Lung (tissue), 12 donors: ENCODE data around the gene VMA21. TPM values are rescaled to one million over a fixed set of nuclear protein-coding genes. Genes with fewer than 3 reads are reported as not detected.

ENCODE experiments used
- ATAC-seq: fragments of 200-7000 bp; cut with Tn5 transposase; one replicate; pipeline ENCODE4 v1.9.1; 2020; ENCODE audit warnings: moderate number of reproducible peaks; ENCODE audit not compliant: insufficient read depth, low FRiP score
- DNase-seq, 3 donors: peaks; one replicate each; pipeline ENCODE4 v3.0.0-alpha.2; 2013 to 2017
- H3K27ac ChIP-seq, 2 donors: one replicate each; pipeline ENCODE4 v1.5.1; 2013; ENCODE audit warnings: mild to moderate bottlenecking in 2 of 2, moderate library complexity in 2 of 2, control low read depth in 1 of 2, inconsistent platforms in 1 of 2, low read depth in 1 of 2, low read length in 1 of 2
- H3K27me3 ChIP-seq, 3 donors: one replicate each; pipeline ENCODE4 v1.5.1; 2013; ENCODE audit warnings: low read length in 2 of 3; ENCODE audit not compliant: control insufficient read depth in 3 of 3, insufficient read depth in 3 of 3
- H3K36me3 ChIP-seq, 4 donors: one replicate each; pipeline ENCODE4 v1.5.1; 2013; ENCODE audit warnings: low read length in 4 of 4, mild to moderate bottlenecking in 1 of 4, moderate library complexity in 1 of 4; ENCODE audit not compliant: control insufficient read depth in 4 of 4, insufficient read depth in 4 of 4
- H3K4me1 ChIP-seq, 5 donors: one replicate each; pipeline ENCODE4 v1.5.1; 2013; ENCODE audit warnings: low read length in 5 of 5, mild to moderate bottlenecking in 2 of 5, moderate library complexity in 1 of 5; ENCODE audit not compliant: control insufficient read depth in 5 of 5, insufficient read depth in 5 of 5
- H3K4me3 ChIP-seq: one replicate; pipeline ENCODE4 v1.5.1; 2013; ENCODE audit warnings: mild to moderate bottlenecking, control low read depth, moderate library complexity
- H3K9ac ChIP-seq, 2 donors: one replicate each; pipeline ENCODE4 v1.5.1; 2013; ENCODE audit warnings: low read length in 2 of 2, control low read depth in 1 of 2; ENCODE audit not compliant: insufficient read depth in 1 of 2
- H3K9me3 ChIP-seq, 4 donors: one replicate each; pipeline ENCODE4 v1.5.1; 2013; ENCODE audit warnings: low read length in 3 of 4, mild to moderate bottlenecking in 1 of 4, moderate library complexity in 1 of 4; ENCODE audit not compliant: control insufficient read depth in 4 of 4, insufficient read depth in 3 of 4
- CTCF ChIP-seq: IDR thresholded peaks from 2 replicates; pipeline ENCODE4 v1.5.1; 2012; ENCODE audit warnings: mild to moderate bottlenecking; ENCODE audit errors: control extremely low read depth, extremely low read depth
- WGBS, 2 donors: extraction: QIAGEN DNeasy Blood & Tissue Kit; methylation state at CpG; one replicate each; pipeline ENCODE4 v1.1.7; 2013; 5-methylcytosine and 5-hydroxymethylcytosine counted together
- polyA plus RNA-seq, 2 donors: library from polyadenylated mRNA; stranded (reverse); fragments of 200-250 nt; gene quantifications; one replicate each; pipeline ENCODE4 v1.2.1, GENCODE V29; 2013
- total RNA-seq, 2 donors: library from RNA; depleted of rRNA in 1 of 2; stranded (reverse); fragments of >200 nt in 1 of 2; gene quantifications; one replicate each; pipeline ENCODE4 v1.2.1, GENCODE V29; 2014 to 2021
- donor health status: control.
- donor health status: control.
- donor health status: Bipolar disorder and iron deficiency.
- donor health status: healthy.
- donor health status: DM: yes; HTN: yes; CAD: no.

The VMA21 gene
- total and polyA plus RNA-seq, 4 donors = 7.8 to 36.3 (median 18.4) TPM

GRCh38 chrX:151391722-151392121, 5.3 kb upstream of the VMA21 start:
- peaks cover 0 to 5% (median 0%) of the 10 kb centered on the region in 5 donors for H3K4me1 ChIP-seq
- H3K9ac ChIP-seq = no peak overlapping the region
- no peak overlapping the region for H3K4me3 ChIP-seq
- H3K36me3 ChIP-seq = no peaks in the 10 kb centered on the region
- no peak overlapping the region for H3K27ac ChIP-seq
- DNase-seq (no peak), ATAC-seq (no peak)
- H3K9me3 ChIP-seq = peaks cover 0 to 5% (median 0%) of the 10 kb centered on the region in 4 donors
- no peaks in the 10 kb centered on the region for H3K27me3 ChIP-seq
- no peak for TF ChIP-seq CTCF
- 90 to 96% methylated on average over 12 to 22 of the region's 22 CpGs for WGBS, 2 donors

- Histone ChIP-seq H3K27ac (no peak overlapping the region), H3K4me3 (no peak overlapping the region), H3K27me3 (no peaks in the 10 kb centered on the region), H3K9ac (no peak overlapping the region), H3K9me3 (peaks cover 0 to 3% (median 0%) of the 10 kb centered on the region in 4 donors), H3K4me1 (peaks cover 0 to 5% (median 0%) of the 10 kb centered on the region in 5 donors), H3K36me3 (no peaks in the 10 kb centered on the region)
- ATAC-seq (no peak), DNase-seq (peak in 1 of 3 donors; percentile 20)
- no peak for TF ChIP-seq CTCF
- 11 to 51% methylated on average over 1 of the region's 1 CpG for WGBS, 2 donors
Measured at GRCh38 chrX:151393514-151393913, 3.5 kb upstream of the VMA21 start.

GRCh38 chrX:151396042-151396824, 773 bp upstream of the VMA21 start:
- H3K9me3 ChIP-seq = peaks cover 0 to 3% (median 0%) of the 10 kb centered on the region in 4 donors
- no peaks in the 10 kb centered on the region for H3K27me3 ChIP-seq
- peak; percentile 23 for ATAC-seq
- TF ChIP-seq CTCF = no peak
- H3K36me3 ChIP-seq = no peaks in the 10 kb centered on the region
- H3K9ac ChIP-seq = peak overlapping the region; percentile 52 to 92
- H3K4me3 ChIP-seq = peak overlapping the region; percentile 18
- 12 to 52% methylated on average over 20 of the region's 20 CpGs for WGBS, 2 donors
- H3K4me1 ChIP-seq = peaks cover 0 to 5% (median 0%) of the 10 kb centered on the region in 5 donors
- peak in 1 of 3 donors; percentile 83 for DNase-seq
- peak overlapping the region; percentile 87 to 91 for H3K27ac ChIP-seq

GRCh38 chrX:151397741-151398070, 700 bp downstream of the VMA21 start:
- H3K36me3 ChIP-seq = no peaks in the 10 kb centered on the region
- peaks cover 0 to 5% (median 0%) of the 10 kb centered on the region in 5 donors for H3K4me1 ChIP-seq
- 0 to 29% methylated on average over 2 of the region's 2 CpGs for WGBS, 2 donors
- peaks cover 0 to 3% (median 0%) of the 10 kb centered on the region in 4 donors for H3K9me3 ChIP-seq
- H3K4me3 ChIP-seq = peak overlapping the region; percentile 70
- TF ChIP-seq CTCF = no peak
- ATAC-seq (no peak), DNase-seq (no peak)
- no peaks in the 10 kb centered on the region for H3K27me3 ChIP-seq
- H3K9ac ChIP-seq = peak overlapping the region; percentile 46 to 80
- H3K27ac ChIP-seq = peak overlapping the region; percentile 85 to 91
